Testis (tissue), 3 donors: ENCODE data around the gene VPS8. TPM values are rescaled to one million over a fixed set of nuclear protein-coding genes. Genes with fewer than 3 reads are reported as not detected.
"Not testable (repeated sequence)": the region's sequence is repeated elsewhere in the genome, so short reads cannot be mapped to it uniquely, and the experiment has no call there.

ENCODE experiments used
- DNase-seq: peaks from one replicate; pipeline ENCODE4 v3.0.0-alpha.2; 2019
- H3K27ac ChIP-seq, 2 donors: fragments of 200-600 bp; sonication (generic); one replicate each; pipeline ENCODE4 v1.5.1; 2019
- H3K27me3 ChIP-seq: fragments of 200-600 bp; sonication (generic); one replicate; pipeline ENCODE4 v1.5.1; 2019
- H3K36me3 ChIP-seq: fragments of 200-600 bp; sonication (generic); one replicate; pipeline ENCODE4 v1.5.1; 2017; ENCODE audit warnings: low read depth; ENCODE audit errors: missing control alignments
- H3K4me1 ChIP-seq: fragments of 200-600 bp; sonication (generic); one replicate; pipeline ENCODE4 v1.5.1; 2019
- H3K4me3 ChIP-seq, 2 donors: fragments of 200-600 bp; sonication (generic); one replicate each; pipeline ENCODE4 v1.5.1; 2017 to 2019
- H3K9me3 ChIP-seq: fragments of 200-600 bp; sonication (generic); one replicate; pipeline ENCODE4 v1.5.1; 2017
- POLR2A ChIP-seq: fragments of 450-650 bp; IDR thresholded peaks from one replicate; pipeline ENCODE4 v1.6.1; 2017; ENCODE audit warnings: antibody characterized with exemption, mild to moderate bottlenecking, moderate library complexity
- WGBS, 2 donors: methylation state at CpG; one replicate each; pipeline ENCODE4 v1.1.5; 2018; 5-methylcytosine and 5-hydroxymethylcytosine counted together
- intact Hi-C: fragments of 100-400 bp; cut with DNase I; formaldehyde crosslinking; loops from one replicate; pipeline ENCODE4 v1.15.1; 2023; ENCODE audit warnings: low total_unique reads
- polyA plus RNA-seq: library from polyadenylated mRNA; stranded (reverse); fragments of 350-450 nt; fragmentation: Illumina TruSeq; extraction: RNeasy Lipid Tissue Mini Kit (QIAGEN cat#74804); gene quantifications from one replicate; pipeline ENCODE4 v1.2.3, GENCODE V29; 2014; ENCODE audit warnings: low read depth, low replicate concordance; ENCODE audit not compliant: insufficient read depth
- total RNA-seq, 2 donors: library from RNA; depleted of rRNA; stranded (reverse); fragments of >200 nt; gene quantifications; one replicate each; pipeline ENCODE4 v1.2.3, GENCODE V29; 2016
- TF ChIP-seq, protein P1 (sequence below), 3 experiments: fragments of 450-650 bp in 2 of 3; fragments of 200-600 bp in 1 of 3; sonication (generic) in 1 of 3; IDR thresholded peaks; one replicate each; pipeline ENCODE4 v1.5.1; 2016 to 2019; ENCODE audit warnings: antibody characterized with exemption in 3 of 3, mild to moderate bottlenecking in 2 of 3, moderate library complexity in 1 of 3

VPS8 gene
- total and polyA plus RNA-seq, 3 donors from 2014 or later, result 65.8 to 127 (median 88.0) TPM

- WGBS, 2 donors, result 95 to 96% methylated on average over 3 of the region's 3 CpGs
- intact Hi-C loops, result no loop called here
- Histone ChIP-seq H3K36me3 (no peaks in the 10 kb centered on the region), H3K4me1 (no peaks in the 10 kb centered on the region), H3K27me3 (no peaks in the 10 kb centered on the region), H3K4me3 (no peak overlapping the region), H3K27ac (no peak overlapping the region), H3K9me3 (no peaks in the 10 kb centered on the region)
- TF ChIP-seq, protein P1, sequence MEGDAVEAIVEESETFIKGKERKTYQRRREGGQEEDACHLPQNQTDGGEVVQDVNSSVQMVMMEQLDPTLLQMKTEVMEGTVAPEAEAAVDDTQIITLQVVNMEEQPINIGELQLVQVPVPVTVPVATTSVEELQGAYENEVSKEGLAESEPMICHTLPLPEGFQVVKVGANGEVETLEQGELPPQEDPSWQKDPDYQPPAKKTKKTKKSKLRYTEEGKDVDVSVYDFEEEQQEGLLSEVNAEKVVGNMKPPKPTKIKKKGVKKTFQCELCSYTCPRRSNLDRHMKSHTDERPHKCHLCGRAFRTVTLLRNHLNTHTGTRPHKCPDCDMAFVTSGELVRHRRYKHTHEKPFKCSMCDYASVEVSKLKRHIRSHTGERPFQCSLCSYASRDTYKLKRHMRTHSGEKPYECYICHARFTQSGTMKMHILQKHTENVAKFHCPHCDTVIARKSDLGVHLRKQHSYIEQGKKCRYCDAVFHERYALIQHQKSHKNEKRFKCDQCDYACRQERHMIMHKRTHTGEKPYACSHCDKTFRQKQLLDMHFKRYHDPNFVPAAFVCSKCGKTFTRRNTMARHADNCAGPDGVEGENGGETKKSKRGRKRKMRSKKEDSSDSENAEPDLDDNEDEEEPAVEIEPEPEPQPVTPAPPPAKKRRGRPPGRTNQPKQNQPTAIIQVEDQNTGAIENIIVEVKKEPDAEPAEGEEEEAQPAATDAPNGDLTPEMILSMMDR (IDR thresholded peaks at IDR 0.05), result no peak
- TF ChIP-seq POLR2A, result no peak
- no peak for DNase-seq
These were observed 197.7 kb downstream of the VPS8 start for GRCh38 chr3:185009650-185010049.

- H3K27ac ChIP-seq, DNase-seq, H3K36me3 ChIP-seq, intact Hi-C loops, H3K4me1 ChIP-seq, H3K27me3 ChIP-seq, H3K4me3 ChIP-seq, H3K9me3 ChIP-seq: not testable (repeated sequence)
- 84 to 88% methylated on average over 12 of the region's 12 CpGs for WGBS, 2 donors
These were observed 205.6 kb downstream of the VPS8 start for GRCh38 chr3:185017584-185017983.

DNA sequence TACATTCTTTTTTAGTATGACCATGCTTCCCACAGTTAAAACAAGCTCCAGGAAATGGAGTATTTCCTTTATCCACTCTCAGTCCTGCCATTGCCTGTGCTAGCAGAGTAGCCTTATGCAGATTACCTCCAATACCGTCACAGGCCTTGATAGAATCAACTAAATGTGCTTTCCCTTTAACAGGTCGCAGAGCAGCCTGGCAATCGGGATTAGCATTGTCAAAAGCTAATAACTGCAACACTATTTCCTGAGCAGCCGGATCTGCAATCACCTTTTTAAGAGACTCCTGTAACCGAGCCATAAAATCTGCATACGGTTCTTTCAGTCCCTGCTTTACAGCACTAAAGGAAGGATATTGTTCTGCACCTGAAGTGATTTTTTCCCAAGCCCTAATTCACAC is 206.0 kb downstream of the VPS8 start:
- H3K9me3 ChIP-seq, DNase-seq, H3K4me3 ChIP-seq, H3K27me3 ChIP-seq, intact Hi-C loops, H3K27ac ChIP-seq, H3K36me3 ChIP-seq, H3K4me1 ChIP-seq: not testable (repeated sequence)
- 80 to 82% methylated on average over 6 of the region's 6 CpGs for WGBS, 2 donors

DNA sequence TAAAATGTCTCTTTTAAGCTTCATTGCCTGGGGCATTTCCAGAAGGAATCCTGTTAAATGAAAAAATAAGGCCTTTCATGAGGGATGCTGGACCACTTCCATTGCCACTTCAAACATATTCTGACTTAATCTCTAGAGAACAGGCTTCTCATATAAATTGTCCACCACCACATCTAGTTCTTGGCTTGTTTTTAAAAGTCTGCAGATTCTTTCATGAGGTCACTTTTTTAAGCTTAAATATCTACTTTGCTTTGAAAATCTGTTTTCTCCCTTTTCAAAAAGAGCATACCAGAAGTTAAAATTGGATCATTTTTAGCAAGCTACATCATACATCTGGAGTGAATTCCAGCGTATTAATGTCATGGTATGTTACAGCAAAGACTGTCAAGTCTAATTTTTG is 209.3 kb downstream of the VPS8 start:
- TF ChIP-seq, protein P1 (IDR thresholded peaks at IDR 0.05), result no peak
- TF ChIP-seq POLR2A, result no peak

GRCh38 chr3:185024406-185024805 is 212.4 kb downstream of the VPS8 start:
- DNase-seq, result no peak
- TF ChIP-seq, protein P1 (IDR thresholded peaks at IDR 0.05), result no peak
- TF ChIP-seq POLR2A, result no peak
- H3K4me1 ChIP-seq, result no peaks in the 10 kb centered on the region
- H3K4me3 ChIP-seq, result no peak overlapping the region
- intact Hi-C loops, result no loop called here
- H3K36me3 ChIP-seq, result no peaks in the 10 kb centered on the region
- no peak overlapping the region for H3K27ac ChIP-seq
- no peaks in the 10 kb centered on the region for H3K9me3 ChIP-seq
- 88 to 93% methylated on average over 3 of the region's 3 CpGs for WGBS, 2 donors
- no peaks in the 10 kb centered on the region for H3K27me3 ChIP-seq

More for the DNA sequence above, 209.3 kb downstream of the VPS8 start:
- Histone ChIP-seq H3K4me3 (no peak overlapping the region), H3K4me1 (no peaks in the 10 kb centered on the region), H3K27ac (no peak overlapping the region), H3K27me3 (no peaks in the 10 kb centered on the region), H3K36me3 (no peaks in the 10 kb centered on the region), H3K9me3 (no peaks in the 10 kb centered on the region)
- 73 to 81% methylated on average over 1 of the region's 1 CpG for WGBS, 2 donors
- no peak for DNase-seq
- intact Hi-C loops, result no loop called here

GRCh38 chr3:185024966-185025365 is 213.0 kb downstream of the VPS8 start:
- no peaks in the 10 kb centered on the region for H3K4me1 ChIP-seq
- intact Hi-C loops, result no loop called here
- 66 to 82% methylated on average over 2 of the region's 2 CpGs for WGBS, 2 donors
- H3K27ac ChIP-seq, result no peak overlapping the region
- no peaks in the 10 kb centered on the region for H3K36me3 ChIP-seq
- no peak overlapping the region for H3K4me3 ChIP-seq
- H3K9me3 ChIP-seq, result no peaks in the 10 kb centered on the region
- H3K27me3 ChIP-seq, result no peaks in the 10 kb centered on the region
- TF ChIP-seq POLR2A, result no peak
- DNase-seq, result no peak
